ENCODE measurements around the gene KLK11.

- TF ChIP-seq POLR2A (IDR thresholded peaks at IDR 0.05; ENCODE audit: control extremely low read depth in 1 of 2, low read depth in 2 of 2, low read length in 2 of 2) (no peak), RFX5 (IDR thresholded peaks at IDR 0.05; ENCODE audit: borderline replicate concordance, low read depth, low read length) (no peak), RBBP5 (IDR thresholded peaks at IDR 0.05; ENCODE audit: borderline replicate concordance, low read depth, low read length) (no peak), BRCA1 (IDR thresholded peaks at IDR 0.05; ENCODE audit: low read depth, low read length) (no peak)
Measured at GRCh38 chr19:51063664-51064063, 37.2 kb upstream of the KLK11 start.

All from H1 (cell line).